Measurements from ENCODE around the gene NAMPT. TPM values are rescaled to one million over a fixed set of nuclear protein-coding genes. Genes with fewer than 3 reads are reported as not detected.

The NAMPT gene
- 128 to 166 TPM (median 146 TPM) in 5 replicates for total RNA-seq (2022; extraction: Qiagen RNA extraction; ENCODE audit: low read depth)

GRCh38 chr7:106284714-106285050 is at the start of gene NAMPT:
TSS of gene NAMPT (minus strand) at chr7:106284983. CDS start at chr7:106284884, 99 bp downstream.

Other genes starting within 250 kb of the NAMPT start
- 83.2 to 105 TPM (median 94.0 TPM) in 5 replicates for gene SYPL1, start 172.7 kb downstream of the NAMPT start, total RNA-seq (2022; extraction: Qiagen RNA extraction; ENCODE audit: low read depth)